Ovary (tissue), 9 donors: ENCODE data around the gene TTC32. TPM values are rescaled to one million over a fixed set of nuclear protein-coding genes. Genes with fewer than 3 reads are reported as not detected.
"Not testable (repeated sequence)": the region's sequence is repeated elsewhere in the genome, so short reads cannot be mapped to it uniquely, and the experiment has no call there.

Experiments used
- DNase-seq, 5 donors: peaks; one replicate each; pipeline ENCODE4 v3.0.0-alpha.2; 2019 to 2020
- H3K27ac ChIP-seq, 2 donors: fragments of 200-600 bp; one replicate each; pipeline versions ENCODE4 v1.5.1 to v1.8.0; 2019 to 2022
- H3K27me3 ChIP-seq: fragments of 200-600 bp; one replicate; pipeline ENCODE4 v1.8.0; 2022
- H3K36me3 ChIP-seq: fragments of 200-600 bp; sonication (generic); one replicate; pipeline ENCODE4 v1.5.1; 2019
- H3K4me1 ChIP-seq: one replicate; pipeline ENCODE4 v1.8.1; 2013; ENCODE audit warnings: mild to moderate bottlenecking, moderate library complexity; ENCODE audit not compliant: insufficient read depth
- H3K4me3 ChIP-seq: fragments of 200-600 bp; sonication (generic); one replicate; pipeline ENCODE4 v1.5.1; 2017
- H3K9me3 ChIP-seq, 2 donors: fragments of 200-600 bp in 1 of 2; sonication (generic) in 1 of 2; one replicate each; pipeline versions ENCODE4 v1.5.1 to v1.8.1; 2013 to 2019; ENCODE audit warnings: mild to moderate bottlenecking in 1 of 2, moderate library complexity in 1 of 2
- EP300 ChIP-seq: sonication (generic); formaldehyde crosslinking; IDR thresholded peaks from one replicate; pipeline ENCODE4 v1.6.1; 2017; ENCODE audit warnings: antibody characterized with exemption
- POLR2A ChIP-seq: fragments of 450-650 bp; IDR thresholded peaks from one replicate; pipeline ENCODE4 v1.6.1; 2017; ENCODE audit warnings: antibody characterized with exemption, mild to moderate bottlenecking, moderate library complexity
- WGBS, 3 donors: extraction: QIAGEN DNeasy Blood & Tissue Kit in 1 of 3; methylation state at CpG; one replicate each; pipeline versions ENCODE4 v1.1.5 to v1.1.7; 2013 to 2017; 5-methylcytosine and 5-hydroxymethylcytosine counted together
- intact Hi-C, 4 donors: fragments of 100-400 bp; cut with DNase I; formaldehyde crosslinking; loops; one replicate each; pipeline versions ENCODE4 v1.11.0 to v1.15.1; 2022 to 2023
- polyA plus RNA-seq, 2 donors: library from polyadenylated mRNA; stranded (reverse); fragments of 200-250 nt in 1 of 2; fragments of 350-450 nt in 1 of 2; fragmentation: Illumina TruSeq in 1 of 2; extraction: RNeasy Lipid Tissue Mini Kit (QIAGEN cat#74804) in 1 of 2; gene quantifications; one replicate each; pipeline ENCODE4 v1.2.3, GENCODE V29; 2013 to 2014
- total RNA-seq, 7 donors: library from RNA; depleted of rRNA in 2 of 7; stranded (reverse); fragments of >200 nt in 2 of 7; fragmentation: NEBNext Ultra II Directional in 3 of 7; extraction: Animal tissue kit (Norgen Biotek cat#: 25700) in 3 of 7; gene quantifications; one replicate each; pipeline versions ENCODE4 v1.1.0 to v1.2.4, GENCODE V29; 2016 to 2023
- TF ChIP-seq, protein P1 (sequence below), 3 donors: fragments of 450-650 bp in 2 of 3; fragments of 200-600 bp in 1 of 3; IDR thresholded peaks; one replicate each; pipeline versions ENCODE4 v1.5.1 to v1.8.0; 2016 to 2022; ENCODE audit warnings: antibody characterized with exemption in 3 of 3, mild to moderate bottlenecking in 1 of 3
- donor health status: DM: no; HTN: no; CAD: no; lungs with moderate emphysema.
- donor health status: DM: no; HTN: no; CAD: no.
- donor health status: Bipolar disorder and iron deficiency.
- donor health status: DM: yes; HTN: yes; CAD: no.
- donor health status: DM: no; HTN: no; CAD: no.
- donor health status: DM: yes; HTN: yes; CAD: no.

The TTC32 gene
- total and polyA plus RNA-seq, 9 donors = 9.6 to 30.1 (median 16.8) TPM

DNA sequence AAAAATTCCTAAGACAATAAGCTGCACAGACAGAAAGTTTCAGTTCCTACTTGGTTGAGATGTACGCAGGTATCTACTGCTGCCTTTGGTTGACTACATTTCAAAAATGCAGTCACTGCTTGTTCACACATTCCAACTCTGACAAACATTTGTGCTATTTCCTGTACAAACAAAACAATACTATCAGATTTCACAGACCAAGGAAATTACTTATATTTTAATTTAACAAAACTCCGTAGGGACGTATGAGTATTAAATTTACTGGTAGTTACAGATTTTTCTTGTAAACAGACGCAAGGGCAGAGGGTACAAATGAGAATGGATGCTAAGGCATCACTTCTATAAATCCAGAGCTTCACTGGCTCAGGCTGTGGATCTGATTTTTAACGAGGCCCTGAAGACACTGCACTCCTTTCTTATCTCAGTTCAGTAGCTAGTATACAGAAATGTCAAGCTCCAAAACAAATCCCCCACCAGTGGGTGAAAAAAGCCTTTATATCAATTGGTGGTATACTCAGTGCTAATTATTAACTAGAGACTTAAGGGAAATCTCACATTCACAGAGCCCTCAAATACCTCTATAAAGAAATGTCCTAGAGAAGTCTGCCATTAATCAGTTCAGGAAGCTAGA, 31.7 kb upstream of the TTC32 start:
- Histone ChIP-seq H3K9me3 (no peaks in the 10 kb centered on the region), H3K36me3 (no peaks in the 10 kb centered on the region), H3K4me3 (no peak overlapping the region), H3K27ac (no peak overlapping the region), H3K27me3 (no peaks in the 10 kb centered on the region), H3K4me1 (no peaks in the 10 kb centered on the region)
- DNase-seq = no peak
- intact Hi-C loops = no loop called here
- TF ChIP-seq EP300 (no peak), POLR2A (no peak)
- TF ChIP-seq, protein P1, sequence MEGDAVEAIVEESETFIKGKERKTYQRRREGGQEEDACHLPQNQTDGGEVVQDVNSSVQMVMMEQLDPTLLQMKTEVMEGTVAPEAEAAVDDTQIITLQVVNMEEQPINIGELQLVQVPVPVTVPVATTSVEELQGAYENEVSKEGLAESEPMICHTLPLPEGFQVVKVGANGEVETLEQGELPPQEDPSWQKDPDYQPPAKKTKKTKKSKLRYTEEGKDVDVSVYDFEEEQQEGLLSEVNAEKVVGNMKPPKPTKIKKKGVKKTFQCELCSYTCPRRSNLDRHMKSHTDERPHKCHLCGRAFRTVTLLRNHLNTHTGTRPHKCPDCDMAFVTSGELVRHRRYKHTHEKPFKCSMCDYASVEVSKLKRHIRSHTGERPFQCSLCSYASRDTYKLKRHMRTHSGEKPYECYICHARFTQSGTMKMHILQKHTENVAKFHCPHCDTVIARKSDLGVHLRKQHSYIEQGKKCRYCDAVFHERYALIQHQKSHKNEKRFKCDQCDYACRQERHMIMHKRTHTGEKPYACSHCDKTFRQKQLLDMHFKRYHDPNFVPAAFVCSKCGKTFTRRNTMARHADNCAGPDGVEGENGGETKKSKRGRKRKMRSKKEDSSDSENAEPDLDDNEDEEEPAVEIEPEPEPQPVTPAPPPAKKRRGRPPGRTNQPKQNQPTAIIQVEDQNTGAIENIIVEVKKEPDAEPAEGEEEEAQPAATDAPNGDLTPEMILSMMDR (IDR thresholded peaks at IDR 0.05) = no peak
- WGBS, 3 donors = 27 to 39% (median 27%) methylated on average over 5 of the region's 5 CpGs

DNA sequence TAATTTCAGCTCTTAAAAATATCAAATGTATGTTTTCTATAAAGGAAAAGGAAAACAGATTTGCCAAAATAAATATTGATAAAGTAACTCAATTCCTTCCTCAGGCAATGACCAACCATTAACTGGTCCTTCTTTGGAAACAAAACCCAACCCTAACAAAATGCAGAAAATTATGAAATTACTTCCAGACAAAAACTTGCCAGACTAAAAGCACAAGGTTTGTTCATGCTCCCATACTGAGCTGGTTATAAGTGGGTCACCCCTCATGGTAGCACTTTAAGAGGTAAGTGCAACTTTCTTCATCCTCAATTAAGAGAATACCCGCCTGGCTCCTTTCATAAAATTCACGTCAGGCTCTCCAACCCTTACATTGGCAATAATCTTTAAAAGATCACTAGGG, 31.1 kb upstream of the TTC32 start:
- Histone ChIP-seq H3K27ac (no peak overlapping the region), H3K4me1 (no peaks in the 10 kb centered on the region), H3K27me3 (no peaks in the 10 kb centered on the region), H3K4me3 (no peak overlapping the region), H3K36me3 (no peaks in the 10 kb centered on the region), H3K9me3 (peaks cover 0 to 2% of the 10 kb centered on the region in 2 donors)
- TF ChIP-seq, protein P1 (IDR thresholded peaks at IDR 0.05) = no peak
- no peak for TF ChIP-seq POLR2A
- no peak for TF ChIP-seq EP300
- 82 to 93% (median 87%) methylated on average over 2 of the region's 2 CpGs for WGBS, 3 donors
- DNase-seq = no peak
- intact Hi-C loops = no loop called here

DNA sequence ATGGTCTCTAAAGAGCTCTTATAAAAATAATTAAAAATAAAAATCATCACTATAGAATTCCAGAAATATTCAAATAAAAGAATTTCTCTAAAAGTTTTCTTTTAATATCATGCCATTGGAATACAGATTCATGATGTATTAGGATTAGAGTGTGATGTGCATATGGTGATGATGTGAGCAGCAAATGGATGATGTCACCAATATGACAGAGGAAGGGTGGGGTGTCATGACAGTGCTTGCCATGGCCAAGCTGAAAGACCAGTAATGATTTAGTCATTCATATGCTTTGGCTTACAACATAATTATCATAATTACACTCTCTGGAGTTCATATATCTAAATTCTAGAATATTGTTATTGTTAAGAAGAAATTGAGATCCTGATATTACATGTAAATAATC, 27.4 kb upstream of the TTC32 start:
- TF ChIP-seq POLR2A (no peak), EP300 (no peak)
- TF ChIP-seq, protein P1 (IDR thresholded peaks at IDR 0.05) = no peak

DNA sequence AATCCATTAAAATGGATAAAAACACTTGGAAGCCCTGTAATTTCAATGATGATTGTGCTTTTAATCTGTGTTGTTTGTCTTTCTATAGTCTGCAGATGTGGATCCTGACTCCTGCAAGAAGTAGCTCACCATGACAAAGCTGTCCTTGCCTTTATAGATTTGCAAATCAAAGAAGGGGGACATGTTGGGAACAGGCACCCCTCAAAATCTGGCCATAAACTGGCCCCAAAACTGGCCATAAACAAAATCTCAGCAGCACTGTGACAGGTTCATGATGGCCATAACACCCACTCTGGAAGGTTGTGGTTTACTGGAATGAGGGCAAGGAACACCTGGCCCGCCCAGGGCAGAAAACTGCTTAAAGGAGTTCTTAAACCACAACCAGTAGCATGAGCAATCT, 26.0 kb upstream of the TTC32 start:
- H3K36me3 ChIP-seq = not testable (repeated sequence)
- 98 to 100% (median 100%) methylated on average over 1 of the region's 1 CpG for WGBS, 3 donors

More for the DNA sequence above, 27.4 kb upstream of the TTC32 start:
- Histone ChIP-seq H3K4me3 (no peak overlapping the region), H3K4me1 (no peaks in the 10 kb centered on the region), H3K27ac (no peak overlapping the region), H3K9me3 (peaks cover 0 to 5% of the 10 kb centered on the region in 2 donors), H3K36me3 (no peaks in the 10 kb centered on the region), H3K27me3 (no peaks in the 10 kb centered on the region)
- intact Hi-C loops = no loop called here
- DNase-seq = no peak

DNA sequence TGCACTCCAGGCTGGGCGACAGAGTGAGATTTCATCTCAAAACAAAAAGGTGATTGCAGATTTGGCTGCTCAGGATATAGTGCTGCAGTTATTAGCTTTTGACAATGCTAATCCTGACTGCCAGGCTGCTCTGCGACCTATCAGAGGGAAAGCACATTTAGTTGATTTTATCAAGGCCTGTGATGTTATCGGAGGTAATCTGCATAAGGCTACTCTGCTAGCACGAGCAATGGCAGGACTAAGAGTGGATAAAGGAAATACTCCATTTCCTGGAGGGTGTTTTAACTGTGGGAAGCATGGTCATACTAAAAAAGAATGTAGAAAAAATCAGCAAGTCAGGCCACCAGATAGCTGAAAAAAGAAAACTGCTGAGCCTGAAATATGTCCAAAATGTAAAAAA, 22.7 kb upstream of the TTC32 start:
- H3K27ac ChIP-seq, intact Hi-C loops, H3K36me3 ChIP-seq, DNase-seq, H3K4me3 ChIP-seq, H3K9me3 ChIP-seq, H3K27me3 ChIP-seq, H3K4me1 ChIP-seq: not testable (repeated sequence)
- 86 to 94% (median 93%) methylated on average over 4 of the region's 4 CpGs for WGBS, 3 donors

More for the DNA sequence above, 26.0 kb upstream of the TTC32 start:
- H3K27ac ChIP-seq, DNase-seq, H3K4me1 ChIP-seq, H3K9me3 ChIP-seq, H3K27me3 ChIP-seq, H3K4me3 ChIP-seq, intact Hi-C loops: not testable (repeated sequence)

DNA sequence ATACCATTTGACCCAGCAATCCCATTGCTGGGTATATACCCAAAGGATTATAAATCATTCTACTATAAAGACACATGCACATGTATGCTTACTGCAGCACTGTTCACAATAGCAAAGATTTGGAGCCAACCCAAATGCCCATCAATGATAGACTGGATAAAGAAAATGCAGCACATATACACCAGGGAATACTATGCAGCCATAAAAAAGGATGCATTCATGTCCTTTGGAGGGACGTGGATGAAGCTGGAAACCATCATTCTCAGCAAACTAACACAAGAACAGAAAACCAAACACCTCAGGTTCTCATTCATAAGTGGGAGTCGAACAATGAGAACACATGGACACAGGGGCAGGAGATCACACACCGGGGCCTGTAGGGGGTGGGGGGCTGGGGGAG, 20.4 kb upstream of the TTC32 start:
- intact Hi-C loops, H3K4me1 ChIP-seq, H3K36me3 ChIP-seq, DNase-seq, H3K9me3 ChIP-seq, H3K27me3 ChIP-seq, H3K4me3 ChIP-seq, H3K27ac ChIP-seq: not testable (repeated sequence)
- WGBS, 3 donors = 74 to 97% (median 80%) methylated on average over 3 of the region's 3 CpGs
